ENCODE measurements around the gene CALML6.

Gene CALML6, protein sequence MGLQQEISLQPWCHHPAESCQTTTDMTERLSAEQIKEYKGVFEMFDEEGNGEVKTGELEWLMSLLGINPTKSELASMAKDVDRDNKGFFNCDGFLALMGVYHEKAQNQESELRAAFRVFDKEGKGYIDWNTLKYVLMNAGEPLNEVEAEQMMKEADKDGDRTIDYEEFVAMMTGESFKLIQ

DNA sequence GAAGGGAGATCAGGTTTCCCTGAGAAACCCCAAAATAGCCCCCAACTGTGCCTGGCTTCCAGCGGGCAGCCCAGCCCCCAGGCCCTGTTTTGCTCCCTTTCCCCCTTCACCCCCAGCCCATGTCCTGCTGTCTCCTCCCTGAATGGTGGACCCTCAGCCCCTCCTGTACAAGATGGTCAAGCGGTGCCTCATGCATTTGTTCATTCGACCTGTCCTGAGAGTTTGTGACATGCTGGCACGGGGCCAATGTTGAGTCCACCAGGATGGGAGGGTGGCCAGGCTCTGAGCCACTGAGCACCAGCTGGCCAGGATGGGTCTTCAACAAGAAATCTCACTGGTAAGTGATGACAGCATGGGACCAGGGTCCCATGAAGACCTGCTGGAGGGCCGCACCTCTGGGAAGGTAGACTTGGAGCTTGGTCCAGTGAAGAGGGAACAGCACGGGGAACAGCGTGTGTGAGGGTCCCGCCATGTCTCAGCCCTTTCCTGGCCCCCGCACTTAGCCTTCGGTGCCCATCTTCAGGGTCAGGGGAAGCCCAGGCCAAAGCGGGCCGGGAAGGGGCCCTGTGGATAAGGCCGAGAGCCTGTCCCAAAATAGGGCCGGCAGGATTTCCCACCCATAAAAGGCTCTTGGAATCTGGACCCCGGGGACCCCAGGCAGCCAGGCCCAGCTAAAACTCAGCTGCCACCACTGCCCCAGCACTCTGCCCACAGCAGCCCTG lies at the start of gene CALML6:
Gene CALML6, plus strand, starts transcription at position 290 of the 722 bp plus-strand sequence. Its CDS starts 21 bp downstream, at position 311.
- no peak for DNase-seq (ENCODE audit: low read depth, low spot score)
- no peak within 1 kb of the TSS for H3K4me3 ChIP-seq (ENCODE audit: low read depth, low read length)
- in situ Hi-C loops (cut with HindIII; ENCODE audit: low sequenced_read_pairs): no loop called here
- TF ChIP-seq, protein P1, sequence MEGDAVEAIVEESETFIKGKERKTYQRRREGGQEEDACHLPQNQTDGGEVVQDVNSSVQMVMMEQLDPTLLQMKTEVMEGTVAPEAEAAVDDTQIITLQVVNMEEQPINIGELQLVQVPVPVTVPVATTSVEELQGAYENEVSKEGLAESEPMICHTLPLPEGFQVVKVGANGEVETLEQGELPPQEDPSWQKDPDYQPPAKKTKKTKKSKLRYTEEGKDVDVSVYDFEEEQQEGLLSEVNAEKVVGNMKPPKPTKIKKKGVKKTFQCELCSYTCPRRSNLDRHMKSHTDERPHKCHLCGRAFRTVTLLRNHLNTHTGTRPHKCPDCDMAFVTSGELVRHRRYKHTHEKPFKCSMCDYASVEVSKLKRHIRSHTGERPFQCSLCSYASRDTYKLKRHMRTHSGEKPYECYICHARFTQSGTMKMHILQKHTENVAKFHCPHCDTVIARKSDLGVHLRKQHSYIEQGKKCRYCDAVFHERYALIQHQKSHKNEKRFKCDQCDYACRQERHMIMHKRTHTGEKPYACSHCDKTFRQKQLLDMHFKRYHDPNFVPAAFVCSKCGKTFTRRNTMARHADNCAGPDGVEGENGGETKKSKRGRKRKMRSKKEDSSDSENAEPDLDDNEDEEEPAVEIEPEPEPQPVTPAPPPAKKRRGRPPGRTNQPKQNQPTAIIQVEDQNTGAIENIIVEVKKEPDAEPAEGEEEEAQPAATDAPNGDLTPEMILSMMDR (IDR thresholded peaks at IDR 0.05; ENCODE audit: low read depth, low read length): no peak

GRCh38 chr1:1867164-1867563 lies 47.9 kb upstream of the CALML6 start:
- TF ChIP-seq, protein P1 (IDR thresholded peaks at IDR 0.05; ENCODE audit: low read depth, low read length): no peak
- in situ Hi-C loops (cut with HindIII; ENCODE audit: low sequenced_read_pairs): no loop called here
- no peak for DNase-seq (ENCODE audit: low read depth, low spot score)
- no peak overlapping the region for H3K4me3 ChIP-seq (ENCODE audit: low read depth, low read length)

GRCh38 chr1:1869469-1869868 lies 45.6 kb upstream of the CALML6 start:
- in situ Hi-C loops (cut with HindIII; ENCODE audit: low sequenced_read_pairs): no loop called here
- no peak for DNase-seq (ENCODE audit: low read depth, low spot score)
- TF ChIP-seq, protein P1 (IDR thresholded peaks at IDR 0.05; ENCODE audit: low read depth, low read length): no peak
- no peak overlapping the region for H3K4me3 ChIP-seq (ENCODE audit: low read depth, low read length)

DNA sequence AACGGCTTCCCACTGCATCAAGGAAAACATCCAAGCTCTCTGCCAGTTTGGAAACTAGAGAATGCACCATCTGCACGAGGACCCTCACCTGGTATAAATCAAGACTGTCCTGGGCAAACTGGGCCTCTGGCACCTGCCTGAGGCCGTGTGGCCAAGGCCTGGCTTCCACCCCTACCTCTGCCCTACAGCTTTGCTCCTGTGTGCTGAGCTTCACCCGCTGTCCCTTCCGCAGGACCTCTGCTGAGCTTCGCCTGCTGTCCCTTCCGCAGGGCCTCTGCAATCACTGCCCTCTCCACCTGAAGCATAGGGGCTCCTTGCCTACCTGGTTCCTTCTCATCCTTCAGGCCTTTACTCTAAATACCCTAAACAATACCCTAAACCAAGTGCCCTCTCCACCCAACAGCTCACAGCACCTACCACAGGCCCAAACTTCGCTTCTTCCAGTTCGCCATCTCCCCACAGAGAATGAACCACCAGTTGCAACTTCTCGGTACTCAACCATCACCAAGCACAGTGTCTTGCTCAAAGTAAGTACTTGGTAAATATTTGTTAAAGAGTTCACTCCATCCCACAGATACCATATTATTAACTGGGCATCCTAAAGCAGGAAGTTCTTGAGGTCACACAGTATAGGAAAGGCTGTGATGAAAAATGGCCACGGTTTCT lies 42.6 kb upstream of the CALML6 start:
- TF ChIP-seq, protein P1 (IDR thresholded peaks at IDR 0.05; ENCODE audit: low read depth, low read length): no peak
- in situ Hi-C loops (cut with HindIII; ENCODE audit: low sequenced_read_pairs): no loop called here
- no peak overlapping the region for H3K4me3 ChIP-seq (ENCODE audit: low read depth, low read length)
- no peak for DNase-seq (ENCODE audit: low read depth, low spot score)

- H3K4me3 ChIP-seq (ENCODE audit: low read depth, low read length): no peak overlapping the region
- TF ChIP-seq, protein P1 (IDR thresholded peaks at IDR 0.05; ENCODE audit: low read depth, low read length): no peak
- DNase-seq (ENCODE audit: low read depth, low spot score): no peak
- in situ Hi-C loops (cut with HindIII; ENCODE audit: low sequenced_read_pairs): no loop called here
These were observed 41.9 kb upstream of the CALML6 start for GRCh38 chr1:1873186-1873585.

DNA sequence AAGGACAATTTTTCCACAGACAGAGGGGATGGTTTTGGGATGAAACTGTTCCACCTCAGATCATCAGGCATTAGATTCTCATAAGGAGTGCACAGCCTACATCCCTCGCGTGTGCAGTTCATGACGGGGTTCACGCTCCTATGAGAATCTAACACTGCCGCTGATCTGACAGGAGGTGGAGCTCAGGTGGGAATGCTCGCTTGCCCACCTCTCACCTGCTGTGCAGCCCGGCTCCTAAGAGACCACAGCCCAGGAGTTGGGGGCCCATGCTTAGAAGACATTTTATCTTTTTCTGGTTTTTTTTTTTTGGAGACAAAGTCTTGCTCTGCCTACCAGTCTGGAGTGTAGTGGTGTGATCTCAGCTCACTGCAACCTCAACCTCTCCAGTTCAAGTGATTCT lies 40.2 kb upstream of the CALML6 start:
- H3K4me3 ChIP-seq (ENCODE audit: low read depth, low read length): no peak overlapping the region
- DNase-seq (ENCODE audit: low read depth, low spot score): no peak
- in situ Hi-C loops (cut with HindIII; ENCODE audit: low sequenced_read_pairs): no loop called here
- TF ChIP-seq, protein P1 (IDR thresholded peaks at IDR 0.05; ENCODE audit: low read depth, low read length): no peak

All from astrocyte of the spinal cord (primary cell).